ENCODE measurements around the gene RUSF1.

GRCh38 chr16:31479751-31480150 is 28.4 kb downstream of the RUSF1 start:
- TF ChIP-seq GATA2 (IDR thresholded peaks at IDR 0.05; ENCODE audit: low read depth, low read length) (no peak), GATA3 (IDR thresholded peaks at IDR 0.05; ENCODE audit: low read depth, low read length) (no peak)
